HG02642 (cell line): Measurements from ENCODE around the gene AFF3.

Experiments
- ATAC-seq: cut with Tn5 transposase; IDR thresholded peaks from one replicate; pipeline ENCODE4 v1.9.1; 2021; ENCODE audit warnings: mild to moderate bottlenecking; ENCODE audit not compliant: unreplicated experiment, poor library complexity

The AFF3 gene

GRCh38 chr2:100077456-100077855 is 64.9 kb downstream of the AFF3 start:
- no peak for ATAC-seq

GRCh38 chr2:100075532-100075931 is 66.9 kb downstream of the AFF3 start:
- no peak for ATAC-seq

GRCh38 chr2:100073110-100073509 is 69.3 kb downstream of the AFF3 start:
- ATAC-seq, result no peak

- ATAC-seq, result no peak
Measured at GRCh38 chr2:100072503-100072902, 69.9 kb downstream of the AFF3 start.

GRCh38 chr2:100071335-100072043 is 70.9 kb downstream of the AFF3 start:
- ATAC-seq, result no peak

GRCh38 chr2:100070078-100070477 is 72.3 kb downstream of the AFF3 start:
- ATAC-seq, result no peak

GRCh38 chr2:100068395-100068794 is 74.0 kb downstream of the AFF3 start:
- ATAC-seq, result no peak

GRCh38 chr2:100067784-100068183 is 74.6 kb downstream of the AFF3 start:
- ATAC-seq, result no peak

- ATAC-seq, result no peak
Measured at GRCh38 chr2:100066856-100067255, 75.5 kb downstream of the AFF3 start.

- no peak for ATAC-seq
Measured at GRCh38 chr2:100066246-100066645, 76.1 kb downstream of the AFF3 start.

- no peak for ATAC-seq
Measured at GRCh38 chr2:100064592-100065428, 77.6 kb downstream of the AFF3 start.

GRCh38 chr2:100064165-100064564 is 78.2 kb downstream of the AFF3 start:
- no peak for ATAC-seq

GRCh38 chr2:100063459-100063953 is 78.9 kb downstream of the AFF3 start:
- no peak for ATAC-seq

- no peak for ATAC-seq
Measured at GRCh38 chr2:100062336-100062735, 80.1 kb downstream of the AFF3 start.

- ATAC-seq, result no peak
Measured at GRCh38 chr2:100060875-100061274, 81.5 kb downstream of the AFF3 start.

GRCh38 chr2:100059638-100060037 is 82.8 kb downstream of the AFF3 start:
- no peak for ATAC-seq

- no peak for ATAC-seq
Measured at GRCh38 chr2:100057901-100058261, 84.5 kb downstream of the AFF3 start.

GRCh38 chr2:100054426-100054825 is 88.0 kb downstream of the AFF3 start:
- ATAC-seq, result no peak

GRCh38 chr2:100053087-100053885 is 89.1 kb downstream of the AFF3 start:
- ATAC-seq, result no peak

GRCh38 chr2:100052650-100053049 is 89.7 kb downstream of the AFF3 start:
- ATAC-seq, result no peak

GRCh38 chr2:100051253-100051652 is 91.1 kb downstream of the AFF3 start:
- no peak for ATAC-seq
